ENCODE measurements around the gene WNT9B. TPM values are rescaled to one million over a fixed set of nuclear protein-coding genes. Genes with fewer than 3 reads are reported as not detected.

Gene WNT9B
- total RNA-seq, 3 donors from 2014 or later (not counting 1 experiment from before 2014, with no cell fraction given), result not detected

DNA sequence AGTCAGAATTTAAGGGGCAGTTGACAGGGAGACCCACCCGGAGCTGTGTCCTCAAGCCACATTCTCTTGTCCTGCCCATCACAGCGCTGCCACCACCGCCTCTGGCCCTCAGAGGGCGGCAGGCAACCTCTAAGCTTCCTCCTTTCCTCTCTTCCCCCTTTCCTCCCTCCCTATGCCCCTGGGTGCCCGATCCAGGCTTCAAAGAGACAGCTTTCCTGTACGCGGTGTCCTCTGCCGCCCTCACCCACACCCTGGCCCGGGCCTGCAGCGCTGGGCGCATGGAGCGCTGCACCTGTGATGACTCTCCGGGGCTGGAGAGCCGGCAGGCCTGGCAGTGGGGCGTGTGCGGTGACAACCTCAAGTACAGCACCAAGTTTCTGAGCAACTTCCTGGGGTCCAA lies 23.5 kb downstream of the WNT9B start:
- 88% methylated on average over 16 of the region's 16 CpGs for WGBS (ENCODE audit: insufficient coverage)
- DNase-seq (no peak), ATAC-seq (no peak)
- Histone ChIP-seq H3K27me3 (ENCODE audit: control insufficient read depth, insufficient read depth, low read length) (no peaks in the 10 kb centered on the region), H3K4me3 (ENCODE audit: low read length) (no peak overlapping the region), H3K27ac (ENCODE audit: low read length) (no peak overlapping the region), H3K4me1 (ENCODE audit: control insufficient read depth, insufficient read depth, low read length) (peaks cover 6% of the 10 kb centered on the region), H3K9me3 (ENCODE audit: control insufficient read depth, insufficient read depth, low read length) (no peaks in the 10 kb centered on the region), H3K36me3 (ENCODE audit: control insufficient read depth, insufficient read depth, low read length) (no peaks in the 10 kb centered on the region)
- Mint-ChIP-seq H3K27me3 (ENCODE audit: low read depth in 2 of 2) (peaks cover 0 to 2% of the 10 kb centered on the region in 2 donors), H3K4me1 (no peaks in the 10 kb centered on the region), H3K36me3 (no peaks in the 10 kb centered on the region), H3K27ac (no peak overlapping the region), H3K9me3 (no peaks in the 10 kb centered on the region), H3K4me3 (no peak overlapping the region)
- intact Hi-C loops (cut with micrococcal nuclease), result no loop called here
- TF ChIP-seq, protein P1, sequence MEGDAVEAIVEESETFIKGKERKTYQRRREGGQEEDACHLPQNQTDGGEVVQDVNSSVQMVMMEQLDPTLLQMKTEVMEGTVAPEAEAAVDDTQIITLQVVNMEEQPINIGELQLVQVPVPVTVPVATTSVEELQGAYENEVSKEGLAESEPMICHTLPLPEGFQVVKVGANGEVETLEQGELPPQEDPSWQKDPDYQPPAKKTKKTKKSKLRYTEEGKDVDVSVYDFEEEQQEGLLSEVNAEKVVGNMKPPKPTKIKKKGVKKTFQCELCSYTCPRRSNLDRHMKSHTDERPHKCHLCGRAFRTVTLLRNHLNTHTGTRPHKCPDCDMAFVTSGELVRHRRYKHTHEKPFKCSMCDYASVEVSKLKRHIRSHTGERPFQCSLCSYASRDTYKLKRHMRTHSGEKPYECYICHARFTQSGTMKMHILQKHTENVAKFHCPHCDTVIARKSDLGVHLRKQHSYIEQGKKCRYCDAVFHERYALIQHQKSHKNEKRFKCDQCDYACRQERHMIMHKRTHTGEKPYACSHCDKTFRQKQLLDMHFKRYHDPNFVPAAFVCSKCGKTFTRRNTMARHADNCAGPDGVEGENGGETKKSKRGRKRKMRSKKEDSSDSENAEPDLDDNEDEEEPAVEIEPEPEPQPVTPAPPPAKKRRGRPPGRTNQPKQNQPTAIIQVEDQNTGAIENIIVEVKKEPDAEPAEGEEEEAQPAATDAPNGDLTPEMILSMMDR (IDR thresholded peaks at IDR 0.05), result no peak

DNA sequence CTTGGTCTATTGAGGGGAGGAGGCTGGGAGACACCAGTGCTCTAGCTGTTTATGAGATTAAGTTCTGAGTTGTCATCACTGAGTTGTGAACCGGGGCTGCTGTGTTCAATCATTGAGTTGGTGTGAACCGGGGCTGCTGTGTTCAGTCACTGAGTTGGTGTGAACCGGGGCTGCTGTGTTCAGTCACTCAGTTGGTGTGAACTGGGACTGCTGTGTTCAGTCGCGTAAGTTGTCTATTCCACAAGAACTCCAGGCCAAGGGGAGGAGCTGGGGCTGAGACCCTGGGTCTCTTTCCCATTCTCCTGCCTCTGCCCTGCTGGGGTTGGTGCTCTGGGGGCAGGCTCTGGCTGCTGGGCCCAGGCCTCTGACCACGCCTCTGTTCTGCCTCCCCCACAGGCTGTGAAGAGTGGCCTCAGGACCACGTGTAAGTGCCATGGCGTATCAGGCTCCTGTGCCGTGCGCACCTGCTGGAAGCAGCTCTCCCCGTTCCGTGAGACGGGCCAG lies 24.5 kb downstream of the WNT9B start:
- Mint-ChIP-seq H3K4me1 (no peaks in the 10 kb centered on the region), H3K36me3 (no peaks in the 10 kb centered on the region), H3K27me3 (ENCODE audit: low read depth in 2 of 2) (peaks cover 0 to 2% of the 10 kb centered on the region in 2 donors), H3K9me3 (no peaks in the 10 kb centered on the region), H3K27ac (no peak overlapping the region), H3K4me3 (no peak overlapping the region)
- ATAC-seq (no peak), DNase-seq (no peak)
- TF ChIP-seq, protein P1 (IDR thresholded peaks at IDR 0.05), result no peak
- Histone ChIP-seq H3K9me3 (ENCODE audit: control insufficient read depth, insufficient read depth, low read length) (no peaks in the 10 kb centered on the region), H3K27ac (ENCODE audit: low read length) (no peak overlapping the region), H3K4me1 (ENCODE audit: control insufficient read depth, insufficient read depth, low read length) (peaks cover 6% of the 10 kb centered on the region), H3K36me3 (ENCODE audit: control insufficient read depth, insufficient read depth, low read length) (no peaks in the 10 kb centered on the region), H3K4me3 (ENCODE audit: low read length) (no peak overlapping the region), H3K27me3 (ENCODE audit: control insufficient read depth, insufficient read depth, low read length) (no peaks in the 10 kb centered on the region)
- 93% methylated on average over 13 of the region's 13 CpGs for WGBS (ENCODE audit: insufficient coverage)
- intact Hi-C loops (cut with micrococcal nuclease), result no loop called here

DNA sequence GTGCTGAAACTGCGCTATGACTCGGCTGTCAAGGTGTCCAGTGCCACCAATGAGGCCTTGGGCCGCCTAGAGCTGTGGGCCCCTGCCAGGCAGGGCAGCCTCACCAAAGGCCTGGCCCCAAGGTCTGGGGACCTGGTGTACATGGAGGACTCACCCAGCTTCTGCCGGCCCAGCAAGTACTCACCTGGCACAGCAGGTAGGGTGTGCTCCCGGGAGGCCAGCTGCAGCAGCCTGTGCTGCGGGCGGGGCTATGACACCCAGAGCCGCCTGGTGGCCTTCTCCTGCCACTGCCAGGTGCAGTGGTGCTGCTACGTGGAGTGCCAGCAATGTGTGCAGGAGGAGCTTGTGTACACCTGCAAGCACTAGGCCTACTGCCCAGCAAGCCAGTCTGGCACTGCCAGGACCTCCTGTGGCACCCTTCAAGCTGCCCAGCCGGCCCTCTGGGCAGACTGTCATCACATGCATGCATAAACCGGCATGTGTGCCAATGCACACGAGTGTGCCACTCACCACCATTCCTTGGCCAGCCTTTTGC lies 25.0 kb downstream of the WNT9B start:
- peaks cover 6% of the 10 kb centered on the region for H3K4me1 ChIP-seq (ENCODE audit: control insufficient read depth, insufficient read depth, low read length)
- Mint-ChIP-seq H3K27ac (no peak overlapping the region), H3K9me3 (no peaks in the 10 kb centered on the region), H3K4me1 (no peaks in the 10 kb centered on the region), H3K4me3 (no peak overlapping the region), H3K36me3 (no peaks in the 10 kb centered on the region), H3K27me3 (ENCODE audit: low read depth in 2 of 2) (peaks cover 0 to 2% of the 10 kb centered on the region in 2 donors)
- intact Hi-C loops (cut with micrococcal nuclease), result no loop called here
- no peak overlapping the region for H3K4me3 ChIP-seq (ENCODE audit: low read length)
- WGBS (ENCODE audit: insufficient coverage), result 88% methylated on average over 12 of the region's 12 CpGs
- no peak overlapping the region for H3K27ac ChIP-seq (ENCODE audit: low read length)
- TF ChIP-seq, protein P1 (IDR thresholded peaks at IDR 0.05), result no peak
- H3K36me3 ChIP-seq (ENCODE audit: control insufficient read depth, insufficient read depth, low read length), result no peaks in the 10 kb centered on the region
- DNase-seq (no peak), ATAC-seq (no peak)
- H3K9me3 ChIP-seq (ENCODE audit: control insufficient read depth, insufficient read depth, low read length), result no peaks in the 10 kb centered on the region
- H3K27me3 ChIP-seq (ENCODE audit: control insufficient read depth, insufficient read depth, low read length), result no peaks in the 10 kb centered on the region

DNA sequence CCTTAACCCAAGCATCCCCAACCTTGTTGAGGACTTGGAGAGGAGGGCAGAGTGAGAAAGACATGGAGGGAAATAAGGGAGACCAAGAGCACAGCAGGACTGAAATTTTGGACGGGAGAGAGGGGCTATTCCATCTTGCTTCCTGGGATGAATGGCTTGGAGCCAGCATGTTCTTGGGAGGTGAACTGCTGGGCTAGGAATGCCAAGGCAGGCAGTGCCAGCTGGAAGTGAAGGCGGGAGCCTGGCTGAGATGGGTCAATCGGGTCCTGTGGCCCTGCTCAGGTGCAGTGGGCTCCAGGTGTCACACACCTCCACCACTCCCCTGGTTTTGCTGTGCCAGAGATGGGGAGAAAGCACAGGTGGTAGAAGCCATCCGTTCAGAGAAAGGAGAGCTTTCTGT lies 25.5 kb downstream of the WNT9B start:
- WGBS (ENCODE audit: insufficient coverage), result 87% methylated on average over 4 of the region's 4 CpGs

More for the DNA sequence above, 25.5 kb downstream of the WNT9B start:
- H3K36me3 ChIP-seq (ENCODE audit: control insufficient read depth, insufficient read depth, low read length), result no peaks in the 10 kb centered on the region
- Mint-ChIP-seq H3K27me3 (ENCODE audit: low read depth in 2 of 2) (peaks cover 0 to 2% of the 10 kb centered on the region in 2 donors), H3K9me3 (no peaks in the 10 kb centered on the region), H3K36me3 (no peaks in the 10 kb centered on the region), H3K4me1 (no peaks in the 10 kb centered on the region), H3K4me3 (no peak overlapping the region), H3K27ac (no peak overlapping the region)
- H3K4me1 ChIP-seq (ENCODE audit: control insufficient read depth, insufficient read depth, low read length), result peaks cover 6% of the 10 kb centered on the region
- no peak overlapping the region for H3K4me3 ChIP-seq (ENCODE audit: low read length)
- intact Hi-C loops (cut with micrococcal nuclease), result no loop called here
- H3K9me3 ChIP-seq (ENCODE audit: control insufficient read depth, insufficient read depth, low read length), result no peaks in the 10 kb centered on the region
- no peaks in the 10 kb centered on the region for H3K27me3 ChIP-seq (ENCODE audit: control insufficient read depth, insufficient read depth, low read length)
- DNase-seq, result no peak
- H3K27ac ChIP-seq (ENCODE audit: low read length), result no peak overlapping the region
- TF ChIP-seq, protein P1 (IDR thresholded peaks at IDR 0.05), result no peak
- ATAC-seq, result no peak

Data from natural killer cell (primary cell).